Mucosa of rectum (tissue), 2 donors: Measurements from ENCODE around the gene CDK10.
A peak's percentile ranks its signal among the peaks of the same experiment; 100 is the strongest.

ENCODE experiments used
- H3K27ac ChIP-seq, 2 donors: one replicate each; pipeline ENCODE4 v1.7.0; 2013; ENCODE audit warnings: inconsistent platforms in 2 of 2, low read depth in 2 of 2, low read length in 2 of 2
- H3K27me3 ChIP-seq, 2 donors: one replicate each; pipeline ENCODE4 v1.7.0; 2013; ENCODE audit warnings: low read length in 2 of 2; ENCODE audit not compliant: control insufficient read depth in 2 of 2, insufficient read depth in 2 of 2
- H3K36me3 ChIP-seq, 2 donors: one replicate each; pipeline ENCODE4 v1.7.0; 2013; ENCODE audit warnings: low read length in 2 of 2; ENCODE audit not compliant: control insufficient read depth in 2 of 2, insufficient read depth in 2 of 2
- H3K4me1 ChIP-seq, 2 donors: one replicate each; pipeline ENCODE4 v1.7.0; 2013; ENCODE audit warnings: low read length in 2 of 2, mild to moderate bottlenecking in 1 of 2; ENCODE audit not compliant: control insufficient read depth in 2 of 2, insufficient read depth in 2 of 2
- H3K4me3 ChIP-seq, 2 donors: one replicate each; pipeline ENCODE4 v1.7.0; 2013; ENCODE audit warnings: low read length in 2 of 2
- H3K9ac ChIP-seq, 2 donors: one replicate each; pipeline ENCODE4 v1.7.0; 2013; ENCODE audit warnings: low read length in 2 of 2, low read depth in 1 of 2, mild to moderate bottlenecking in 1 of 2
- H3K9me3 ChIP-seq, 2 donors: one replicate each; pipeline ENCODE4 v1.7.0; 2013; ENCODE audit warnings: low read length in 2 of 2; ENCODE audit not compliant: control insufficient read depth in 2 of 2
- donor health status: healthy.
- donor health status: Normal muscosa, but diverticular disease.

Gene CDK10

DNA sequence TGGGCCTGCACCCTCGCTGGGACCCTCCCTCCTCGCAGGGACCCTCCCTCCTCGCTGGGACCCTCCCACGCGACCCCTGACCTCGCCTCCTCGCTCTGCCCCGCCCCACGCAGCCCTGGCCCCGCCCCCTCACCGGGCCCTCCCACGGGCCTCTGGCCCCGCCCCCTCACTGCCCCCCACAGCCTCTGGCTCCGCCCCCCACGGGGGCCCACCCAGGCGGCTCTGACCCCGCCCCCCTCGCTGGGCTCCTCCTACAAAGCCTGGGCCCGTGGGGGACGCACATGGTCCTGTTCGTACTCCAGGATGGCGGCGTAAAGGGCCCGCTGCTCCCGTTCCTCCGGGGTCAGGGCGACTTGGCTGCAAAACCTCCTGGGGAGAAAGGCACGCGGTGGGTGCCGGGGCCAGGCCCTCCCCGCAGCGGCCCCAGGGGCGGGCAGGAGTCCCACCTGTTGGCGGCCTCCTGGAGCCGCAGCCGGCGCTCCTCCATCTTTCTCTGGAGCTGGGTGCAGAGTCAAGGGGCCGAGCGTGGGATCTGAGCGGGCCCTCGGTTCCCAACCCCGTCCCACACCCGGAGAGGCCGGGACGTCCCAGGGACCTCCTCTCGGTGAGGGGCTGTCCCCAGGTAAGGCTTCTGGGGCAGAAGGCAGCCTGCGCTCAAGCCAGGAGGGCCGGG is 25.2 kb downstream of the CDK10 start:
- H3K9me3 ChIP-seq: no peaks in the 10 kb centered on the region
- no peak overlapping the region for H3K27ac ChIP-seq
- H3K9ac ChIP-seq: peak overlapping the region in 1 of 2 donors; percentile 34
- no peaks in the 10 kb centered on the region for H3K27me3 ChIP-seq
- peak overlapping the region; percentile 49 to 52 for H3K4me3 ChIP-seq
- H3K36me3 ChIP-seq: no peaks in the 10 kb centered on the region
- peaks cover 4 to 5% of the 10 kb centered on the region in 2 donors for H3K4me1 ChIP-seq

- H3K4me3 ChIP-seq: peak overlapping the region; percentile 49 to 52
These were observed 25.8 kb downstream of the CDK10 start for GRCh38 chr16:89712274-89712781.

GRCh38 chr16:89716493-89716892 is 30.0 kb downstream of the CDK10 start:
- no peak overlapping the region for H3K4me3 ChIP-seq
- peaks cover 15 to 16% of the 10 kb centered on the region in 2 donors for H3K4me1 ChIP-seq

More at GRCh38 chr16:89712274-89712781, 25.8 kb downstream of the CDK10 start:
- peak overlapping the region in 1 of 2 donors; percentile 34 for H3K9ac ChIP-seq
- no peaks in the 10 kb centered on the region for H3K27me3 ChIP-seq
- H3K36me3 ChIP-seq: no peaks in the 10 kb centered on the region
- no peak overlapping the region for H3K27ac ChIP-seq
- H3K4me1 ChIP-seq: peaks cover 4 to 5% of the 10 kb centered on the region in 2 donors
- no peaks in the 10 kb centered on the region for H3K9me3 ChIP-seq

DNA sequence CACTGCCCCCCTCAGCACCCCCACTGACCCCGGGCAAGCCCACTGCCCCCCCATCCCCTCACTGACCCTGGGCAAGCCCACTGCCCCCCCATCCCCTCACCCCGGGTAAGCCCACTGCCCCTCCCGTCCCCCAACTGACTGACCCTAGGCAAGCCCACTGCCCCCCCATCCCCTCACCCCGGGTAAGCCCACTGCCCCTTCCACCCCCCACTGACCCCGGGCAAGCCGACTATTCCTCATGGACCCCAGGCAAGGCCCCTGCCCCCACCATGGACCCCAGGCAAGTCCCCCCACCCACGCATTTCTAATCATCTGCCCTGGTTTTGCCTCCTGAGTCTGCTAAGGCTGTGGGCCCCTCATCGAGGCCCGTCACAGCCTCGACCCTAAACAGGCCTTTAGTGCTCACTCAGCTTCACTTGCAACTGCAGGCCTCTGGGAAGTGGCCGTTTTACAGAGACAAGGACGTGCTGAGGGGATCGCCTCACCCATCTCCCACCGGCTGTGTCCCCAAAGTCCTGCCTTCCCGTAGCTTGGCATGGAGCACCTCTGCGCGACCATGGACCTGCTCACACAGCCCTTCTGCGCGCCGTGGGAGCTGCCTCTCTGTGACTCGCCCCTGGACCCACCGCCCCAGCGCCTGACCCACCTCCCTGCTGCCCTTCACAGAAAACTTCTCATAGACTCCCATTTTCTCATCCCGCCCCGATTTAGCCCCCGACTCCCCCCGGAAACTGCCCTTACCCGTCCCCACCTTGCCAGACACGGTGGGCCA is 30.6 kb downstream of the CDK10 start:
- Histone ChIP-seq H3K27me3 (no peaks in the 10 kb centered on the region), H3K9ac (no peak overlapping the region), H3K27ac (no peak overlapping the region), H3K36me3 (no peaks in the 10 kb centered on the region), H3K9me3 (no peaks in the 10 kb centered on the region), H3K4me1 (peaks cover 15 to 16% of the 10 kb centered on the region in 2 donors), H3K4me3 (no peak overlapping the region)

More at GRCh38 chr16:89716493-89716892, 30.0 kb downstream of the CDK10 start:
- no peak overlapping the region for H3K9ac ChIP-seq
- no peak overlapping the region for H3K27ac ChIP-seq
- no peaks in the 10 kb centered on the region for H3K9me3 ChIP-seq
- no peaks in the 10 kb centered on the region for H3K27me3 ChIP-seq
- H3K36me3 ChIP-seq: no peaks in the 10 kb centered on the region

GRCh38 chr16:89717688-89718505 is 31.4 kb downstream of the CDK10 start:
- H3K4me1 ChIP-seq: peaks cover 23 to 24% of the 10 kb centered on the region in 2 donors
- no peaks in the 10 kb centered on the region for H3K27me3 ChIP-seq
- H3K9ac ChIP-seq: no peak overlapping the region
- no peak overlapping the region for H3K4me3 ChIP-seq
- H3K27ac ChIP-seq: no peak overlapping the region
- no peaks in the 10 kb centered on the region for H3K9me3 ChIP-seq
- H3K36me3 ChIP-seq: peaks cover 0 to under 1% of the 10 kb centered on the region in 2 donors

DNA sequence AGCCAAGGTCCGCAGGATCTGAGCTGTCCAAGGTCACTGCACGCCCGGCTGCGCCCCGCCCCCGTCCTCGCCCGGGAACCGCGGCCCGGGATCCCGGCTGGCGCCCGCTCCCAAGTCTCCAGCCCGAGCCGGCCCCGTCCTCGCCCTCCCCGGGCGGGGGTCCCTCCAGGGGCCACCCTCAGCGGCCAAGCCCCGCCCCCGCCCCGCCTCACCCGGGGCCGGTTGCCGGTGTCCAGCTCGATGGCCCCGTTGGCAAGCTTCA is 34.0 kb downstream of the CDK10 start:
- peaks cover 34 to 37% of the 10 kb centered on the region in 2 donors for H3K4me1 ChIP-seq
- H3K9me3 ChIP-seq: no peaks in the 10 kb centered on the region
- no peaks in the 10 kb centered on the region for H3K27me3 ChIP-seq
- H3K36me3 ChIP-seq: peaks cover 15 to 21% of the 10 kb centered on the region in 2 donors
- H3K27ac ChIP-seq: peak overlapping the region; percentile 97 to 99
- H3K9ac ChIP-seq: peak overlapping the region; percentile 63 to 89
- H3K4me3 ChIP-seq: peak overlapping the region; percentile 65 to 82

GRCh38 chr16:89720813-89721545 is 34.5 kb downstream of the CDK10 start, which contains the start of the genes VPS9D1 and ZNF276:
Gene VPS9D1, minus strand, starts transcription at chr16:89720898. Its CDS starts 37 bp downstream, at chr16:89720861.
Gene ZNF276, plus strand, starts transcription at chr16:89721537. Its CDS starts 104 bp downstream, at chr16:89721641.
- peak within 1 kb of the TSS; percentile 97 to 99 for H3K27ac ChIP-seq
- H3K4me3 ChIP-seq: peak within 1 kb of the TSS; percentile 65 to 82
- no peaks in the 10 kb centered on the region for H3K9me3 ChIP-seq
- H3K27me3 ChIP-seq: no peaks in the 10 kb centered on the region
- peaks cover 34 to 37% of the 10 kb centered on the region in 2 donors for H3K4me1 ChIP-seq
- H3K9ac ChIP-seq: peak within 1 kb of the TSS; percentile 89 to 92
- peaks cover 15 to 21% of the 10 kb centered on the region in 2 donors for H3K36me3 ChIP-seq

DNA sequence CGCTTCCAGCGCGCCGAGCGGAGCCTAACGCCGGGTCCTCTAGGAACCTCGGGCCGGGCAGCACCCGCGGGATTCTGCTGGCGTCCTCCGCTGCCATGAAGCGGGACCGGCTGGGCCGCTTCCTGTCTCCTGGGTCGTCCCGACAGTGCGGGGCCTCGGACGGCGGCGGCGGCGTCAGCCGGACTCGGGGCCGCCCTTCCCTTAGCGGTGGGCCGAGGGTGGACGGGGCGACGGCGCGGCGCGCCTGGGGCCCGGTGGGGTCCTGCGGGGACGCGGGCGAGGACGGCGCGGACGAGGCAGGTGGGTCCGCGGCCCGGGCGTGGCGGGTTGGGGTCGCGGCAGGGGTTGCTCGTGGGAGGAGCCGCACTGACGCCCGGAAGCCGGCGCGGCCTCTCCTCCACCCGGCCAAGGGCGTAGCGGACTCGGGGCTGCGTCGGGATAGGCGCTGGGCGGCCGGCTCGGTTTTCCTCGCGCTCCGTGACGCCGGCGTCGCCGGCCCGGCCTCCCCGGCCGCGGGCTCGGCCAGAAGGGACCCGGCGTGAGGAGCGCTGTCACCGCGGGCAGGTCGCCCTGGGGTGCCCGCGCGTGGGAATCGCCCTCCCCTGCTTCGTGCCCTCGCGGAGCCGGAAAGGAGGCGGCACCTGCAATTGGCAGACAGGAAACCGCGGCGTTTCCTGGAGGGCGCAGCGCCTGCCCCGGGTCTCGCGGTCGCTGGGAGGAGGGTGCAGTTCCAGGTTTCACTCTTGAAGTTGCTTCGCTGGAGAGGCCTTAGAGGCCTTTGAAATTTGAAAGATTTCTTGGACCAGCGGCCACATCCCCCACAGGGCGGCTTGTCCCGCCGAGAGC is 35.3 kb downstream of the CDK10 start:
- peak overlapping the region; percentile 65 to 82 for H3K4me3 ChIP-seq
- H3K9ac ChIP-seq: peak overlapping the region; percentile 89 to 92
- no peaks in the 10 kb centered on the region for H3K9me3 ChIP-seq
- H3K36me3 ChIP-seq: peaks cover 15 to 21% of the 10 kb centered on the region in 2 donors
- peak overlapping the region; percentile 97 to 99 for H3K27ac ChIP-seq
- peaks cover 34 to 37% of the 10 kb centered on the region in 2 donors for H3K4me1 ChIP-seq
- no peaks in the 10 kb centered on the region for H3K27me3 ChIP-seq
